AG04449 (cell line): Measurements from ENCODE around the gene WNT5A.
A peak's percentile ranks its signal among the peaks of the same experiment; 100 is the strongest.

ENCODE experiments used
- CTCF ChIA-PET: fragments of 350-600 bp; formaldehyde crosslinking; extraction: SDS; loops from one replicate; lab custom pipeline; 2021; ENCODE audit warnings: antibody characterized with exemption; lab: Yijun Ruan, JAX
- POLR2A ChIA-PET: fragments of 400-600, 350-600 bp; formaldehyde crosslinking; extraction: SDS; loops from one replicate; lab custom pipeline; 2020; ENCODE audit warnings: antibody characterized with exemption, inconsistent platforms; lab: Yijun Ruan, JAX
- DNase-seq: peaks from one replicate; pipeline ENCODE4 v3.0.0-alpha.2; 2010; ENCODE audit warnings: low read depth, low spot score
- H3K4me3 ChIP-seq: 2 replicates; pipeline ENCODE4 v1.5.1; 2011; ENCODE audit warnings: low read depth, mild to moderate bottlenecking, control low read depth, low read length
- TF ChIP-seq, protein P1 (sequence below): IDR thresholded peaks from one replicate; pipeline ENCODE4 v1.5.1; 2011; ENCODE audit warnings: mild to moderate bottlenecking, moderate library complexity, low read length, control low read depth, inconsistent platforms; ENCODE audit not compliant: insufficient read depth; ENCODE audit errors: missing control alignments

WNT5A gene

GRCh38 chr3:55486101-55486856 is 827 bp downstream of the WNT5A start:
- ChIA-PET POLR2A (interaction anchor here (0.7 to 2.9 kb wide), 7 partner anchors 10 to 326 kb away, joined by 3 to 21 read pairs (median 4); no protein-coding TSS in a partner anchor), CTCF (interaction anchor here (0.8 to 4.5 kb wide), 7 partner anchors 9 to 358 kb away, joined by 3 to 25 read pairs (median 6); no protein-coding TSS in a partner anchor)
- DNase-seq, result no peak
- TF ChIP-seq, protein P1, sequence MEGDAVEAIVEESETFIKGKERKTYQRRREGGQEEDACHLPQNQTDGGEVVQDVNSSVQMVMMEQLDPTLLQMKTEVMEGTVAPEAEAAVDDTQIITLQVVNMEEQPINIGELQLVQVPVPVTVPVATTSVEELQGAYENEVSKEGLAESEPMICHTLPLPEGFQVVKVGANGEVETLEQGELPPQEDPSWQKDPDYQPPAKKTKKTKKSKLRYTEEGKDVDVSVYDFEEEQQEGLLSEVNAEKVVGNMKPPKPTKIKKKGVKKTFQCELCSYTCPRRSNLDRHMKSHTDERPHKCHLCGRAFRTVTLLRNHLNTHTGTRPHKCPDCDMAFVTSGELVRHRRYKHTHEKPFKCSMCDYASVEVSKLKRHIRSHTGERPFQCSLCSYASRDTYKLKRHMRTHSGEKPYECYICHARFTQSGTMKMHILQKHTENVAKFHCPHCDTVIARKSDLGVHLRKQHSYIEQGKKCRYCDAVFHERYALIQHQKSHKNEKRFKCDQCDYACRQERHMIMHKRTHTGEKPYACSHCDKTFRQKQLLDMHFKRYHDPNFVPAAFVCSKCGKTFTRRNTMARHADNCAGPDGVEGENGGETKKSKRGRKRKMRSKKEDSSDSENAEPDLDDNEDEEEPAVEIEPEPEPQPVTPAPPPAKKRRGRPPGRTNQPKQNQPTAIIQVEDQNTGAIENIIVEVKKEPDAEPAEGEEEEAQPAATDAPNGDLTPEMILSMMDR, result no peak
- H3K4me3 ChIP-seq, result peak overlapping the region; percentile 98

DNA sequence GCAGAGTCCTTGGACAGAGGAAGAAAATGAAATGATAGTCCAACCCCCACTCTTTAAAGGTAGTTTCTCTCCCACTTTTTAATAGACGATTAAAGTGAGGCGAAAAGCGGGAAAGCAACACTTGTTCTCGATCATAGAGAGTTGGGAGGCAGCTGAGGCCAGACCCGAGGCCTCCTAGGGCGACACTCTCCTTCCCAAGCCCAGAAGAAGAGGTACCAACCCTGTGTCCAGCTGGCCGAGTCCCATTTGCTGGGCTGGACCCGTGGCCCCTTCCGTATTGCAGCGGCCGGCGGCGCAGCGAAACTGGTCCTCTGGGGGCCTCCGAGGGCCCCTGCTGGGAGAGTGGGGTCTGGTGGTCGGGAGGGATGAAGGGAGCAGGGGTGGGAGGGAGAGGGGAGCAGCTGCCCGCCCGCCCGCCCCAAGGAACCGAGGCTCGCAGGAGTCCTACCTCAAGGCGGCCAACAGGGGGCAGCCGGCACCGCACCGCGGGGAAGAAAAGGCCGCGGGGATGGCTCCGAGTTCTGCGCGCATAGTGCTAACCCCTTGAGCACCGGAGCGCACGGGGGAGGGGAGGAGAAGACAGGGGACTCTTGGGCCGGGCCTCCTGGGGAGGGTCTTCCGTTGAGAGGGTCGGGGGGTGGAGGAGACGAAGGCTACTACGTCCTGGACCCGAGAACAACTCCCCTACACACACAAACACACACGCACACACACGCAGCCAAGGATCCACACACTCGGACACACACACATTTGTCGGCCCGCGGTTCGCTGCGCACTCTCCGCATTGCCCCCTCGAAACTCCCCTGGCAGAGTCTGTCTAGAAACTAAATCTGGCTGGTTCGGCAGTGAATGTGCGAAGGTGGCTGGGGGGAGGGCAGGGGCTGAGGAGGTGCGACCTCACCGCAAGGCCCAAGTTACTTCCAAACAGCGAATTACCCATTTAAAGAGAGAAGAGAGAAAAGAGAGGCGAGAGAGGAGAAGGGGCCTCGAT is 2.0 kb downstream of the WNT5A start:
- POLR2A ChIA-PET, result interaction anchor here (0.6 to 1.2 kb wide), 5 partner anchors 9 to 520 kb away, joined by 3 to 6 read pairs (median 4); no protein-coding TSS in a partner anchor
- CTCF ChIA-PET, result interaction anchor here (0.7 to 4.5 kb wide), 15 partner anchors 8 to 769 kb away, joined by 3 to 25 read pairs (median 3); no protein-coding TSS in a partner anchor

DNA sequence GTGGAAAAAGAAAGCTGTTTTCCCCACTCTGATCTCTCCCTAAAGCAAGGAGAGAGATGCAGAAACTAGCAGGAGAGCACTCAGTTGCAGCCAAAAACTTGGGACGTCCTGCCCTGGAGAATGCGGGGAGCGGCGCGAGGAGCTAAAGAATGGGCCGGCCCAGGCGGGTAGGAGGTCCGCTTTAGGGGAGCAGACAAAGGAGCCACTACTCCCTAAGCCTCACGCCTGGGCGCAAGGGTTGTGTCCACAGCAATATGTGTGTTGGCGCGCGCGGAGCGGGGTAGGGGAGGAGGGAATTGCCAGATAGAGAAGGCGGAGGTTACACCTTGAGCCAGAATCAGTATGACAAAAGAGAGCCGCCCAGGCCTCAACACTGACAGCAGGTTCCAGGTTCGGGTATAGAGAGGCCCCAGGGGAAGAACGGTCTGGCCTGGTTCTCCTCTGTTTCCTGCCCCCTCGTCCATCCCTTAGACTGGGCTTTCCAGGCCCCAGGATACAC is 2.9 kb downstream of the WNT5A start:
- TF ChIP-seq, protein P1, result no peak
- peak overlapping the region; percentile 98 for H3K4me3 ChIP-seq
- ChIA-PET CTCF (interaction anchor here (0.7 to 4.5 kb wide), 12 partner anchors 12 to 770 kb away, joined by 3 to 25 read pairs (median 3); no protein-coding TSS in a partner anchor), POLR2A (interaction anchor here (0.6 to 3.4 kb wide), 7 partner anchors 8 to 519 kb away, joined by 3 to 19 read pairs (median 5); no protein-coding TSS in a partner anchor)
- no peak for DNase-seq

More for the DNA sequence above, 2.0 kb downstream of the WNT5A start:
- no peak for DNase-seq
- TF ChIP-seq, protein P1, result peak; percentile 80
- peak overlapping the region; percentile 98 for H3K4me3 ChIP-seq

GRCh38 chr3:55483196-55484095 is 3.7 kb downstream of the WNT5A start:
- TF ChIP-seq, protein P1, result no peak
- CTCF ChIA-PET, result interaction anchor here (0.9 to 4.5 kb wide), 13 partner anchors 13 to 771 kb away, joined by 3 to 25 read pairs (median 3); no protein-coding TSS in a partner anchor
- no peak for DNase-seq
- peak overlapping the region; percentile 98 for H3K4me3 ChIP-seq
- POLR2A ChIA-PET, result interaction anchor here (0.7 to 3.4 kb wide), 8 partner anchors 15 to 518 kb away, joined by 3 to 19 read pairs (median 4); no protein-coding TSS in a partner anchor
